Hepatocyte (in vitro differentiated cells): ENCODE data around the gene UNC119.

Experiments
- CTCF ChIP-seq: fragments of 200-600 bp; sonication (generic); IDR thresholded peaks from 2 replicates; pipeline ENCODE4 v1.5.1; 2016; ENCODE audit warnings: antibody characterized with exemption, mild to moderate bottlenecking; ENCODE audit not compliant: poor library complexity
- EZH2 ChIP-seq: fragments of 200-600 bp; sonication (generic); IDR thresholded peaks from 2 replicates; pipeline ENCODE4 v1.6.1; 2016; ENCODE audit warnings: antibody characterized with exemption, mild to moderate bottlenecking, borderline replicate concordance

- TF ChIP-seq CTCF: no peak
- no peak for TF ChIP-seq EZH2
Observed at GRCh38 chr17:28497931-28498330, 54.5 kb downstream of the UNC119 start.
